GM10248 (cell line): ENCODE measurements around the gene PMM2.

Source experiments
- CTCF ChIA-PET: fragments of 300-600 bp; sonication (Branson Sonifier 250); formaldehyde crosslinking; extraction: SDS; loops from one replicate; lab custom pipeline; 2021; ENCODE audit warnings: antibody characterized with exemption; lab: Yijun Ruan, JAX
- POLR2A ChIA-PET: fragments of 350-650 bp; sonication (Branson Sonifier 250); formaldehyde crosslinking; extraction: SDS; loops from one replicate; lab custom pipeline; 2020; ENCODE audit warnings: antibody characterized with exemption; lab: Yijun Ruan, JAX
- DNase-seq: peaks from one replicate; pipeline ENCODE4 v3.0.0; 2012; ENCODE audit errors: extremely low spot score
- CTCF ChIP-seq: IDR thresholded peaks from 2 replicates; pipeline ENCODE4 v1.5.1; 2012; ENCODE audit warnings: mild to moderate bottlenecking, low read depth; ENCODE audit errors: extremely low read depth, missing control alignments, control extremely low read depth

PMM2 gene

GRCh38 chr16:8854298-8854948 is 56.8 kb downstream of the PMM2 start:
- DNase-seq = no peak
- no peak for TF ChIP-seq CTCF
- POLR2A ChIA-PET = interaction anchor here (1.0 kb wide), 1 partner anchor 273 kb away, joined by 3 read pairs; no protein-coding TSS in a partner anchor
- CTCF ChIA-PET = interaction anchor here (1.6 to 2.3 kb wide), 4 partner anchors 10 to 33 kb away, joined by 6 to 8 read pairs (median 6); no protein-coding TSS in a partner anchor

GRCh38 chr16:8855051-8855786 is 57.6 kb downstream of the PMM2 start:
- no peak for TF ChIP-seq CTCF
- ChIA-PET CTCF (interaction anchor here (0.9 to 2.3 kb wide), 3 partner anchors 9 to 13 kb away, joined by 3 to 7 read pairs (median 6); partner anchors contain the start of gene CARHSP1), POLR2A (no interaction called here)
- no peak for DNase-seq

GRCh38 chr16:8855972-8856371 is 58.3 kb downstream of the PMM2 start:
- no peak for TF ChIP-seq CTCF
- POLR2A ChIA-PET = no interaction called here
- DNase-seq = no peak
- CTCF ChIA-PET = interaction anchor here (0.9 to 1.0 kb wide), 2 partner anchors 13 to 35 kb away, joined by 3 to 4 read pairs; partner anchors contain the start of gene CARHSP1

- ChIA-PET CTCF (interaction anchor here (2.2 to 3.4 kb wide), 2 partner anchors 20 to 21 kb away, joined by 6 to 15 read pairs; no protein-coding TSS in a partner anchor), POLR2A (interaction anchor here (0.6 to 2.2 kb wide), 2 partner anchors 9 to 60 kb away, joined by 4 to 8 read pairs; partner anchors contain the start of gene CARHSP1)
Measured at GRCh38 chr16:8858994-8859912, 61.6 kb downstream of the PMM2 start.

More at GRCh38 chr16:8858994-8859912, 61.6 kb downstream of the PMM2 start:
- DNase-seq = no peak
- no peak for TF ChIP-seq CTCF
